ENCODE results near the gene NEUROG2. TPM values are rescaled to one million over a fixed set of nuclear protein-coding genes. Genes with fewer than 3 reads are reported as not detected.

Gene NEUROG2
- total RNA-seq, 1 donor = not detected

- Histone ChIP-seq H3K79me2 (ENCODE audit: insufficient read depth, low read length) (no peaks in the 10 kb centered on the region), H4K20me1 (ENCODE audit: insufficient read depth, low read length) (no peaks in the 10 kb centered on the region), H3K4me1 (ENCODE audit: insufficient read depth, low read length) (peaks cover 12% of the 10 kb centered on the region), H3K9me3 (ENCODE audit: low read depth, low read length) (no peaks in the 10 kb centered on the region), H2AFZ (ENCODE audit: low read length) (peak overlapping the region; percentile 86), H3K27me3 (ENCODE audit: insufficient read depth, low read length) (peaks cover 97% of the 10 kb centered on the region), H3K36me3 (ENCODE audit: insufficient read depth, low read length) (no peaks in the 10 kb centered on the region), H3K4me2 (ENCODE audit: insufficient read depth, low read length) (peak overlapping the region; percentile 92), H3K27ac (ENCODE audit: low read depth, low read length) (no peak overlapping the region), H3K4me3 (ENCODE audit: insufficient read depth, low read length) (peak overlapping the region; percentile 71)
- DNase-seq (ENCODE audit: insufficient read length, low spot score, missing footprints) = peak; percentile 89
- TF ChIP-seq, protein P1, sequence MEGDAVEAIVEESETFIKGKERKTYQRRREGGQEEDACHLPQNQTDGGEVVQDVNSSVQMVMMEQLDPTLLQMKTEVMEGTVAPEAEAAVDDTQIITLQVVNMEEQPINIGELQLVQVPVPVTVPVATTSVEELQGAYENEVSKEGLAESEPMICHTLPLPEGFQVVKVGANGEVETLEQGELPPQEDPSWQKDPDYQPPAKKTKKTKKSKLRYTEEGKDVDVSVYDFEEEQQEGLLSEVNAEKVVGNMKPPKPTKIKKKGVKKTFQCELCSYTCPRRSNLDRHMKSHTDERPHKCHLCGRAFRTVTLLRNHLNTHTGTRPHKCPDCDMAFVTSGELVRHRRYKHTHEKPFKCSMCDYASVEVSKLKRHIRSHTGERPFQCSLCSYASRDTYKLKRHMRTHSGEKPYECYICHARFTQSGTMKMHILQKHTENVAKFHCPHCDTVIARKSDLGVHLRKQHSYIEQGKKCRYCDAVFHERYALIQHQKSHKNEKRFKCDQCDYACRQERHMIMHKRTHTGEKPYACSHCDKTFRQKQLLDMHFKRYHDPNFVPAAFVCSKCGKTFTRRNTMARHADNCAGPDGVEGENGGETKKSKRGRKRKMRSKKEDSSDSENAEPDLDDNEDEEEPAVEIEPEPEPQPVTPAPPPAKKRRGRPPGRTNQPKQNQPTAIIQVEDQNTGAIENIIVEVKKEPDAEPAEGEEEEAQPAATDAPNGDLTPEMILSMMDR (IDR thresholded peaks at IDR 0.05; ENCODE audit: extremely low read depth, low read depth, low read length) = no peak
These were observed 548 bp downstream of the NEUROG2 start for GRCh38 chr4:112515198-112516065.

GRCh38 chr4:112514647-112515197 is 1.3 kb downstream of the NEUROG2 start:
- Histone ChIP-seq H4K20me1 (ENCODE audit: insufficient read depth, low read length) (no peaks in the 10 kb centered on the region), H3K79me2 (ENCODE audit: insufficient read depth, low read length) (no peaks in the 10 kb centered on the region), H3K4me1 (ENCODE audit: insufficient read depth, low read length) (peaks cover 14% of the 10 kb centered on the region), H3K36me3 (ENCODE audit: insufficient read depth, low read length) (no peaks in the 10 kb centered on the region), H3K27ac (ENCODE audit: low read depth, low read length) (no peak overlapping the region), H3K27me3 (ENCODE audit: insufficient read depth, low read length) (peaks cover 96% of the 10 kb centered on the region), H2AFZ (ENCODE audit: low read length) (peak overlapping the region; percentile 60), H3K4me3 (ENCODE audit: insufficient read depth, low read length) (peak overlapping the region; percentile 71), H3K9me3 (ENCODE audit: low read depth, low read length) (no peaks in the 10 kb centered on the region), H3K4me2 (ENCODE audit: insufficient read depth, low read length) (peak overlapping the region; percentile 92)
- TF ChIP-seq, protein P1 (IDR thresholded peaks at IDR 0.05; ENCODE audit: extremely low read depth, low read depth, low read length) = no peak
- peak; percentile 77 for DNase-seq (ENCODE audit: insufficient read length, low spot score, missing footprints)

GRCh38 chr4:112513971-112514646 is 1.9 kb downstream of the NEUROG2 start:
- peaks cover 98% of the 10 kb centered on the region for H3K27me3 ChIP-seq (ENCODE audit: insufficient read depth, low read length)
- H3K4me2 ChIP-seq (ENCODE audit: insufficient read depth, low read length) = no peak overlapping the region
- peaks cover 16% of the 10 kb centered on the region for H3K4me1 ChIP-seq (ENCODE audit: insufficient read depth, low read length)
- H3K36me3 ChIP-seq (ENCODE audit: insufficient read depth, low read length) = no peaks in the 10 kb centered on the region
- no peak overlapping the region for H2AFZ ChIP-seq (ENCODE audit: low read length)
- H3K27ac ChIP-seq (ENCODE audit: low read depth, low read length) = no peak overlapping the region
- TF ChIP-seq, protein P1 (IDR thresholded peaks at IDR 0.05; ENCODE audit: extremely low read depth, low read depth, low read length) = no peak
- no peaks in the 10 kb centered on the region for H3K9me3 ChIP-seq (ENCODE audit: low read depth, low read length)
- peak; percentile 86 for DNase-seq (ENCODE audit: insufficient read length, low spot score, missing footprints)
- H3K79me2 ChIP-seq (ENCODE audit: insufficient read depth, low read length) = no peaks in the 10 kb centered on the region
- H3K4me3 ChIP-seq (ENCODE audit: insufficient read depth, low read length) = no peak overlapping the region
- H4K20me1 ChIP-seq (ENCODE audit: insufficient read depth, low read length) = no peaks in the 10 kb centered on the region

- TF ChIP-seq, protein P1 (IDR thresholded peaks at IDR 0.05; ENCODE audit: extremely low read depth, low read depth, low read length) = no peak
- no peaks in the 10 kb centered on the region for H3K9me3 ChIP-seq (ENCODE audit: low read depth, low read length)
- H3K4me3 ChIP-seq (ENCODE audit: insufficient read depth, low read length) = no peak overlapping the region
- H3K4me1 ChIP-seq (ENCODE audit: insufficient read depth, low read length) = peaks cover 16% of the 10 kb centered on the region
- H2AFZ ChIP-seq (ENCODE audit: low read length) = no peak overlapping the region
- no peaks in the 10 kb centered on the region for H3K79me2 ChIP-seq (ENCODE audit: insufficient read depth, low read length)
- no peaks in the 10 kb centered on the region for H4K20me1 ChIP-seq (ENCODE audit: insufficient read depth, low read length)
- DNase-seq (ENCODE audit: insufficient read length, low spot score, missing footprints) = peak; percentile 39
- no peak overlapping the region for H3K4me2 ChIP-seq (ENCODE audit: insufficient read depth, low read length)
- peaks cover 95% of the 10 kb centered on the region for H3K27me3 ChIP-seq (ENCODE audit: insufficient read depth, low read length)
- H3K27ac ChIP-seq (ENCODE audit: low read depth, low read length) = no peak overlapping the region
- H3K36me3 ChIP-seq (ENCODE audit: insufficient read depth, low read length) = no peaks in the 10 kb centered on the region
These were observed 4.2 kb downstream of the NEUROG2 start for GRCh38 chr4:112511803-112512118.
